Measurements from ENCODE around the gene HNRNPUL2. TPM values are rescaled to one million over a fixed set of nuclear protein-coding genes. Genes with fewer than 3 reads are reported as not detected.

Gene HNRNPUL2
- total RNA-seq, 2 experiments from 2014 or later = 8.3 to 59.2 TPM

DNA sequence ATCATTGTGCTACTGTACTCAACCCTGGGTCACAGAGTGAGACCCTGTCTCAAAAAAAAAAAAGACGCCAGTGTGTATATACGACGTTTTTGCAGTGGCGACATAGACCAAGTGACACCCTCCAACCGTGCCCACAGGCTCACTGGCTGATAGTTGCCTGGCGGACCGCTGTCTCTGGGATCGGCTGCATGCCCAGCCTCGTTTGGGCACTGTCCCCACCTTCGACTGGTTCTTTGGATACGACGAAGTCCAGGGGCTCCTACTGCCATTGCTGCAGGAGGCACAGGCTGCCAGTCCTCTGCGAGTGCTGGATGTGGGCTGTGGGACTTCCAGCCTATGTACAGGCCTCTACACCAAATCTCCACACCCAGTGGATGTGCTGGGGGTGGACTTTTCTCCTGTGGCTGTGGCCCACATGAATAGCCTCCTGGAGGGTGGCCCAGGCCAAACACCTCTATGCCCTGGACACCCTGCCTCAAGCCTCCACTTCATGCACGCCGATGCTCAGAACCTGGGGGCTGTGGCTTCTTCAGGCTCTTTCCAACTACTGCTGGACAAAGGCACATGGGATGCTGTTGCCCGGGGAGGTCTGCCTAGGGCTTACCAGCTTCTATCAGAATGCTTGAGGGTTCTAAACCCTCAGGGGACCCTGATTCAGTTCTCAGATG lies 60.9 kb downstream of the HNRNPUL2 start:
- peaks cover 53% of the 10 kb centered on the region for H3K36me3 ChIP-seq (ENCODE audit: insufficient read depth, low read length)
- intact Hi-C loops (cut with micrococcal nuclease; ENCODE audit: unreplicated experiment) = loop anchor here (5.0 kb wide), 1 partner anchor 74 kb away; the partner anchor contains the start of gene TUT1
- BruUV-seq (replicated peaks) = no TSS peak
- DNase-seq (ENCODE audit: low spot score) = peak; percentile 42
- H3K79me2 ChIP-seq (ENCODE audit: insufficient read depth, low read depth, low read length) = peaks cover 72% of the 10 kb centered on the region
- H3K4me2 ChIP-seq (ENCODE audit: low read length) = peak overlapping the region; percentile 89
- H3K9me3 ChIP-seq (ENCODE audit: low read length) = no peaks in the 10 kb centered on the region
- peak overlapping the region; percentile 94 for H3K27ac ChIP-seq (ENCODE audit: low read depth, low read length, poor library complexity, severe bottlenecking)
- peak overlapping the region; percentile 86 for H3K4me3 ChIP-seq (ENCODE audit: low read depth, low read length, poor library complexity, severe bottlenecking)
- ChIA-PET POLR2A (interaction anchor here (0.9 to 8.3 kb wide), 11 partner anchors 13 to 175 kb away, joined by 3 to 159 read pairs (median 6); partner anchors contain the start of genes B3GAT3, HNRNPUL2, INTS5 and TAF6L), CTCF (ENCODE audit: unreplicated experiment) (no interaction called here)
- no peak for TF ChIP-seq EZH2phosphoT487 (IDR thresholded peaks at IDR 0.05; ENCODE audit: borderline replicate concordance, low read depth, low read length)
- TF ChIP-seq, protein P1, sequence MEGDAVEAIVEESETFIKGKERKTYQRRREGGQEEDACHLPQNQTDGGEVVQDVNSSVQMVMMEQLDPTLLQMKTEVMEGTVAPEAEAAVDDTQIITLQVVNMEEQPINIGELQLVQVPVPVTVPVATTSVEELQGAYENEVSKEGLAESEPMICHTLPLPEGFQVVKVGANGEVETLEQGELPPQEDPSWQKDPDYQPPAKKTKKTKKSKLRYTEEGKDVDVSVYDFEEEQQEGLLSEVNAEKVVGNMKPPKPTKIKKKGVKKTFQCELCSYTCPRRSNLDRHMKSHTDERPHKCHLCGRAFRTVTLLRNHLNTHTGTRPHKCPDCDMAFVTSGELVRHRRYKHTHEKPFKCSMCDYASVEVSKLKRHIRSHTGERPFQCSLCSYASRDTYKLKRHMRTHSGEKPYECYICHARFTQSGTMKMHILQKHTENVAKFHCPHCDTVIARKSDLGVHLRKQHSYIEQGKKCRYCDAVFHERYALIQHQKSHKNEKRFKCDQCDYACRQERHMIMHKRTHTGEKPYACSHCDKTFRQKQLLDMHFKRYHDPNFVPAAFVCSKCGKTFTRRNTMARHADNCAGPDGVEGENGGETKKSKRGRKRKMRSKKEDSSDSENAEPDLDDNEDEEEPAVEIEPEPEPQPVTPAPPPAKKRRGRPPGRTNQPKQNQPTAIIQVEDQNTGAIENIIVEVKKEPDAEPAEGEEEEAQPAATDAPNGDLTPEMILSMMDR (conservative IDR thresholded peaks at IDR 0.05; ENCODE audit: low read length) = no peak
- H3K9me2 ChIP-seq (ENCODE audit: insufficient read depth, low read length) = no peaks in the 10 kb centered on the region
- H3K4me1 ChIP-seq (ENCODE audit: insufficient read depth, low read length, poor library complexity, severe bottlenecking) = peaks cover 50% of the 10 kb centered on the region
- H4K20me1 ChIP-seq (ENCODE audit: insufficient read depth, low read length) = peaks cover 6% of the 10 kb centered on the region; the same call in 1 of the 2 replicates
- no peak overlapping the region for H2AFZ ChIP-seq (ENCODE audit: low read length)

DNA sequence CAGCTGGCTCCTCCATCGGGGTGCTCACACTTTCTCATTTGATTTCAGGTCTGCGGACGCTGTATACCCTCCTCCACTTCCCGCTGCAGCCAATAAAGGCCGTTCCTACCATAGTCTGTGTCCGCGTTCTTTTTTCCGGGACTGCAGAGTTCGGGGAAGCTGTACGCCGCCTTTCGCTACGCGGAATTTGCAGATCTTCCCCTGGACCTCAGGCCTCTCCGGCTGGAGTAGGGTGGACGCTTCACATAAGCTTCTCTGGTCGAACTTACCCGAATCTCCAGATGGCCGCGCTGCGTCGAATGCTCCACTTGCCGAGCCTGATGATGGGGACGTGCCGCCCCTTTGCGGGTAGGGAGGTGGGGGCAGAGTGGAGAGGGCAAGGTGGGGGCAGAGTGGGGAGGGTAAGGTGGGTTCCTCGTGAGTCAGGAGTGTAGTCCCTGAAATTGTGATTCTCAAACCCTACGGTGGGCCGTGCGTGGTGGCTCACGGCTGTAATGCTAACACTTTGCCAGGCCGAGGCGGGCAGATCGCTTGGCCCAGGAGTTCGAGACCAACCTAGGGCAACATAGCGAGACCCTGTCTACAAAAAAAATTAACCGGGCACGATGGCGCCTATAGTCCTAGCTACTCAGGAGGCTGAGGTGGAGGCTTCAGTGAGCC lies 61.5 kb downstream of the HNRNPUL2 start:
- Histone ChIP-seq H3K9me3 (ENCODE audit: low read length) (no peaks in the 10 kb centered on the region), H3K4me2 (ENCODE audit: low read length) (peak overlapping the region; percentile 89), H3K9me2 (ENCODE audit: insufficient read depth, low read length) (no peaks in the 10 kb centered on the region), H2AFZ (ENCODE audit: low read length) (no peak overlapping the region), H3K79me2 (ENCODE audit: insufficient read depth, low read depth, low read length) (peaks cover 66% of the 10 kb centered on the region), H4K20me1 (ENCODE audit: insufficient read depth, low read length) (peaks cover 6% of the 10 kb centered on the region; the same call in 1 of the 2 replicates), H3K36me3 (ENCODE audit: insufficient read depth, low read length) (peaks cover 59% of the 10 kb centered on the region), H3K4me1 (ENCODE audit: insufficient read depth, low read length, poor library complexity, severe bottlenecking) (peaks cover 45% of the 10 kb centered on the region), H3K4me3 (ENCODE audit: low read depth, low read length, poor library complexity, severe bottlenecking) (peak overlapping the region; percentile 86), H3K27ac (ENCODE audit: low read depth, low read length, poor library complexity, severe bottlenecking) (peak overlapping the region; percentile 94)
- POLR2A ChIA-PET = interaction anchor here (0.8 to 8.3 kb wide), 22 partner anchors 8 to 190 kb away, joined by 3 to 159 read pairs (median 6); partner anchors contain the start of genes B3GAT3, EEF1G, GANAB and HNRNPUL2
- peak; percentile 65 for DNase-seq (ENCODE audit: low spot score)
- TF ChIP-seq, protein P1 (conservative IDR thresholded peaks at IDR 0.05; ENCODE audit: low read length) = no peak; the same call in 1 of the 2 replicates
- no peak for TF ChIP-seq EZH2phosphoT487 (IDR thresholded peaks at IDR 0.05; ENCODE audit: borderline replicate concordance, low read depth, low read length)
- BruUV-seq (replicated peaks) = no TSS peak
- intact Hi-C loops (cut with micrococcal nuclease; ENCODE audit: unreplicated experiment) = loop anchor here (1.0 to 5.0 kb wide), 4 partner anchors 12 to 73 kb away; partner anchors contain the start of genes EML3, INTS5, MTA2 and ROM1
- CTCF ChIA-PET (ENCODE audit: unreplicated experiment) = interaction anchor here (0.6 to 1.4 kb wide), 4 partner anchors 15 to 123 kb away, joined by 3 read pairs; no protein-coding TSS in a partner anchor
